GM19328 (cell line): ENCODE measurements around the gene HOXB3.

ENCODE experiments used
- ATAC-seq: cut with Tn5 transposase; IDR thresholded peaks from one replicate; pipeline ENCODE4 v1.9.1; 2021; ENCODE audit warnings: mild to moderate bottlenecking, moderate library complexity; ENCODE audit not compliant: unreplicated experiment

The HOXB3 gene

GRCh38 chr17:48588528-48588927, 1.5 kb downstream of the HOXB3 start:
- ATAC-seq: no peak

GRCh38 chr17:48588074-48588415, 2.0 kb downstream of the HOXB3 start:
- no peak for ATAC-seq

- ATAC-seq: no peak
Observed at GRCh38 chr17:48587276-48588073, 2.6 kb downstream of the HOXB3 start.

- ATAC-seq: no peak
Observed at GRCh38 chr17:48586355-48587258, 3.4 kb downstream of the HOXB3 start.

GRCh38 chr17:48584223-48584741, 5.8 kb downstream of the HOXB3 start:
- ATAC-seq: no peak

- no peak for ATAC-seq
Observed at GRCh38 chr17:48583708-48584222, 6.3 kb downstream of the HOXB3 start.

- no peak for ATAC-seq
Observed at GRCh38 chr17:48582750-48583069, 7.3 kb downstream of the HOXB3 start.

GRCh38 chr17:48579760-48580554, 10.1 kb downstream of the HOXB3 start:
- ATAC-seq: no peak

GRCh38 chr17:48579471-48579759, 10.6 kb downstream of the HOXB3 start:
- ATAC-seq: no peak

- ATAC-seq: no peak
Observed at GRCh38 chr17:48578616-48579470, 11.2 kb downstream of the HOXB3 start.

- no peak for ATAC-seq
Observed at GRCh38 chr17:48577946-48578615, 12.0 kb downstream of the HOXB3 start, which contains the start of gene HOXB4. HOXB4 (minus strand) TSS chr17:48578350; CDS start chr17:48578319, 31 bp downstream.

GRCh38 chr17:48577330-48577945, 12.6 kb downstream of the HOXB3 start:
- ATAC-seq: no peak

- no peak for ATAC-seq
Observed at GRCh38 chr17:48576479-48577309, 13.3 kb downstream of the HOXB3 start.

- ATAC-seq: no peak
Observed at GRCh38 chr17:48575673-48576478, 14.2 kb downstream of the HOXB3 start.

- no peak for ATAC-seq
Observed at GRCh38 chr17:48575066-48575582, 14.9 kb downstream of the HOXB3 start.

- no peak for ATAC-seq
Observed at GRCh38 chr17:48574505-48575065, 15.5 kb downstream of the HOXB3 start.
